ENCODE results near the gene APBB2.

APBB2 gene

GRCh38 chr4:40874331-40874730, 340.0 kb downstream of the APBB2 start:
- Histone ChIP-seq H3K36me3 (no peaks in the 10 kb centered on the region), H3K27ac (no peak overlapping the region), H3K9me3 (ENCODE audit: severe bottlenecking) (no peaks in the 10 kb centered on the region), H3K4me3 (ENCODE audit: low read depth, low read length) (no peak overlapping the region), H3K27me3 (ENCODE audit: insufficient read depth, low read depth, severe bottlenecking) (no peaks in the 10 kb centered on the region)
- no peak for DNase-seq
- TF ChIP-seq CTCF (IDR thresholded peaks at IDR 0.05; ENCODE audit: low read depth, low read length), result no peak

- H3K36me3 ChIP-seq, result no peaks in the 10 kb centered on the region
- no peak overlapping the region for H3K27ac ChIP-seq
- no peaks in the 10 kb centered on the region for H3K27me3 ChIP-seq (ENCODE audit: insufficient read depth, low read depth, severe bottlenecking)
- no peaks in the 10 kb centered on the region for H3K9me3 ChIP-seq (ENCODE audit: severe bottlenecking)
- no peak for TF ChIP-seq CTCF (IDR thresholded peaks at IDR 0.05; ENCODE audit: low read depth, low read length)
- H3K4me3 ChIP-seq (ENCODE audit: low read depth, low read length), result no peak overlapping the region
- no peak for DNase-seq
These were observed 342.6 kb downstream of the APBB2 start for GRCh38 chr4:40871695-40872250.

DNA sequence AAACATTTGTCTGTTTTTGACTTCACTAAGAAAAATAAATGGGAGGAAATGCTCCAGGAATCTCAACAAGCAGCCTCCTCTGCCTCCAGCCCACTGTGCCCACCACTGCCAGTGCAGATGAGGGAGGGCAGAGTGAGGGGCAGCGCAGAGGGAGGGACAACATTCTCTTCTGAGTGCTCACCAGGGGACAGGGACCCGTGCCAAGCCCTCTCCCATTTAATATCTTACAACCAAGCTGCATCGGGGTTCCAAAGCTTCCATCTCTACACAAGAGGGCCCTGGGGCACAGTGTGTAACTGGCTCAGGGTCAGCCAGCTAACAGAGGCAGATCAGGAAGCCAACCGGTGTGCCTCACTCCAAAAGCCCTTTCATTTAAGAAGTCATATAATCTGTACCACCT, 344.2 kb downstream of the APBB2 start:
- H3K36me3 ChIP-seq, result no peaks in the 10 kb centered on the region
- no peaks in the 10 kb centered on the region for H3K27me3 ChIP-seq (ENCODE audit: insufficient read depth, low read depth, severe bottlenecking)
- no peak overlapping the region for H3K27ac ChIP-seq
- no peak for DNase-seq
- no peak overlapping the region for H3K4me3 ChIP-seq (ENCODE audit: low read depth, low read length)
- H3K9me3 ChIP-seq (ENCODE audit: severe bottlenecking), result no peaks in the 10 kb centered on the region
- no peak for TF ChIP-seq CTCF (IDR thresholded peaks at IDR 0.05; ENCODE audit: low read depth, low read length)

DNA sequence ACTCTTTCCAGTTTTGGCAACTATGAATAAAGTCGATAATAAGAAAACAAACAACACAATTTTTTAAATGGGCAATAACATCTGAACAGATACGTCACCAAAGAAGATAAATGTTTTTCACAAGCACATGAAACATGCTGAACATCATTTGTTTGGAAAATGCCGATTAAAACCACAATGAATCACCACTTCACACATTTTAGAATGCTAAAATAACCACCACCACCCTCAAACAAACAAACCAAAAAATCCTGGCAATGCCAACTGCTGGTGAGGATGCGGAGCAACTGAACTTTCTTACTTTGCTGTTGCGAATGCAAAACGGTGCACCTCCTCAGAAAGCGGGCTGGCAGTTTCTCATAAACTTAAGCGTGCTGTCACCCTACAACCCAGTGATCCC, 348.6 kb downstream of the APBB2 start:
- no peak overlapping the region for H3K4me3 ChIP-seq (ENCODE audit: low read depth, low read length)
- no peak for DNase-seq
- H3K27me3 ChIP-seq (ENCODE audit: insufficient read depth, low read depth, severe bottlenecking), result no peaks in the 10 kb centered on the region
- H3K9me3 ChIP-seq (ENCODE audit: severe bottlenecking), result no peaks in the 10 kb centered on the region
- no peak for TF ChIP-seq CTCF (IDR thresholded peaks at IDR 0.05; ENCODE audit: low read depth, low read length)
- H3K36me3 ChIP-seq, result no peaks in the 10 kb centered on the region
- H3K27ac ChIP-seq, result no peak overlapping the region

- TF ChIP-seq CTCF (IDR thresholded peaks at IDR 0.05; ENCODE audit: low read depth, low read length), result no peak
- no peak overlapping the region for H3K27ac ChIP-seq
- DNase-seq, result no peak
- H3K36me3 ChIP-seq, result no peaks in the 10 kb centered on the region
- H3K27me3 ChIP-seq (ENCODE audit: insufficient read depth, low read depth, severe bottlenecking), result no peaks in the 10 kb centered on the region
- no peak overlapping the region for H3K4me3 ChIP-seq (ENCODE audit: low read depth, low read length)
- H3K9me3 ChIP-seq (ENCODE audit: severe bottlenecking), result no peaks in the 10 kb centered on the region
These were observed 349.8 kb downstream of the APBB2 start for GRCh38 chr4:40864531-40864930.

DNA sequence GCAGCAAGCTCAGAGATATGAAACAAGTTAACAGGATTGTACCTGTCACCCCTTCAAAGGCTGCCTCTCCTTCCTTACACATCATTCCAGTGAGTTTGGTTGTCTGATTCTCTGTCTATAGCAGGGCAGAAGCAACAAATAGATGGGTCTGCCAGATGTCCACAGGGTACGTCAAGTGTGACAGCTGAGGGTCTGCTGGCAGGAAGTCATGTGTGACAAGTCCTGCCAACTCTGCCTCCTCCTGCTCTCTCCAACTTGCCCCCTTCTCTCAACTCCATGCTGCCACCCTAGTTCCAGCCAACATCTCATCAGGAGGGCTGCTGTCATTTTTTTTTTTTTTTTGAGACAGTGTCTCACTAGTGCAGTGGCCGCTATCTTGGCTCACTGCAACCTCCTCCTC, 355.4 kb downstream of the APBB2 start:
- TF ChIP-seq CTCF (IDR thresholded peaks at IDR 0.05; ENCODE audit: low read depth, low read length), result no peak
- DNase-seq, result no peak

More for the DNA sequence above, 355.4 kb downstream of the APBB2 start:
- no peaks in the 10 kb centered on the region for H3K27me3 ChIP-seq (ENCODE audit: insufficient read depth, low read depth, severe bottlenecking)
- H3K36me3 ChIP-seq, result no peaks in the 10 kb centered on the region; the same call in 1 of the 2 replicates
- no peak overlapping the region for H3K27ac ChIP-seq
- H3K4me3 ChIP-seq (ENCODE audit: low read depth, low read length), result no peak overlapping the region
- H3K9me3 ChIP-seq (ENCODE audit: severe bottlenecking), result no peaks in the 10 kb centered on the region

Data from WERI-Rb-1 (cell line).